HEK293 (cell line): ENCODE measurements around the gene JHY.

Experiments
- ATF2 ChIP-seq: fragments of 450-650 bp; formaldehyde crosslinking; IDR thresholded peaks from 2 replicates; pipeline ENCODE4 v1.5.1; 2016; ENCODE audit warnings: missing biosample characterization, missing genetic modification characterization, low read depth
- CTCF ChIP-seq: fragments of 450-650 bp; formaldehyde crosslinking; IDR thresholded peaks from 2 replicates; pipeline ENCODE4 v1.5.1; 2016; ENCODE audit warnings: missing biosample characterization, missing genetic modification characterization
- HOXA7 ChIP-seq: sonication (generic); formaldehyde crosslinking; IDR thresholded peaks from 2 replicates; pipeline ENCODE4 v1.8.1; 2022; ENCODE audit warnings: missing genetic modification reagents, borderline replicate concordance
- KLF1 ChIP-seq: fragments of 450-650 bp; formaldehyde crosslinking; IDR thresholded peaks from 2 replicates; pipeline ENCODE4 v1.5.1; 2016; ENCODE audit warnings: missing biosample characterization, missing genetic modification characterization
- TCF7L2 ChIP-seq: IDR thresholded peaks from 2 replicates; pipeline ENCODE4 v1.6.1; 2011; ENCODE audit warnings: low read depth, mild to moderate bottlenecking, inconsistent platforms, low read length, moderate library complexity, borderline replicate concordance
- ZFP3 ChIP-seq: fragments of 450-650 bp; formaldehyde crosslinking; IDR thresholded peaks from 2 replicates; pipeline ENCODE4 v1.5.1; 2016; ENCODE audit warnings: low read depth, missing biosample characterization, missing genetic modification characterization
- ZNF175 ChIP-seq: fragments of 450-650 bp; formaldehyde crosslinking; IDR thresholded peaks from 2 replicates; pipeline ENCODE4 v1.5.1; 2016; ENCODE audit warnings: missing biosample characterization, missing genetic modification characterization

- no peak for TF ChIP-seq ZFP3 (tag by site-specific recombination)
- no peak for TF ChIP-seq ZNF175 (tag by site-specific recombination)
- no peak for TF ChIP-seq HOXA7 (CRISPR knock-in tag)
- TF ChIP-seq ATF2: no peak
- TF ChIP-seq CTCF: no peak
- TF ChIP-seq KLF1: no peak
- no peak for TF ChIP-seq TCF7L2
Measured at GRCh38 chr11:123006860-123007542, 124.4 kb downstream of the JHY start.
